HG03342 (cell line): Measurements from ENCODE around the gene DRGX.

Experiments used
- ATAC-seq: cut with Tn5 transposase; IDR thresholded peaks from one replicate; pipeline ENCODE4 v1.9.1; 2021; ENCODE audit warnings: mild to moderate bottlenecking, moderate library complexity; ENCODE audit not compliant: unreplicated experiment

The DRGX gene

DNA sequence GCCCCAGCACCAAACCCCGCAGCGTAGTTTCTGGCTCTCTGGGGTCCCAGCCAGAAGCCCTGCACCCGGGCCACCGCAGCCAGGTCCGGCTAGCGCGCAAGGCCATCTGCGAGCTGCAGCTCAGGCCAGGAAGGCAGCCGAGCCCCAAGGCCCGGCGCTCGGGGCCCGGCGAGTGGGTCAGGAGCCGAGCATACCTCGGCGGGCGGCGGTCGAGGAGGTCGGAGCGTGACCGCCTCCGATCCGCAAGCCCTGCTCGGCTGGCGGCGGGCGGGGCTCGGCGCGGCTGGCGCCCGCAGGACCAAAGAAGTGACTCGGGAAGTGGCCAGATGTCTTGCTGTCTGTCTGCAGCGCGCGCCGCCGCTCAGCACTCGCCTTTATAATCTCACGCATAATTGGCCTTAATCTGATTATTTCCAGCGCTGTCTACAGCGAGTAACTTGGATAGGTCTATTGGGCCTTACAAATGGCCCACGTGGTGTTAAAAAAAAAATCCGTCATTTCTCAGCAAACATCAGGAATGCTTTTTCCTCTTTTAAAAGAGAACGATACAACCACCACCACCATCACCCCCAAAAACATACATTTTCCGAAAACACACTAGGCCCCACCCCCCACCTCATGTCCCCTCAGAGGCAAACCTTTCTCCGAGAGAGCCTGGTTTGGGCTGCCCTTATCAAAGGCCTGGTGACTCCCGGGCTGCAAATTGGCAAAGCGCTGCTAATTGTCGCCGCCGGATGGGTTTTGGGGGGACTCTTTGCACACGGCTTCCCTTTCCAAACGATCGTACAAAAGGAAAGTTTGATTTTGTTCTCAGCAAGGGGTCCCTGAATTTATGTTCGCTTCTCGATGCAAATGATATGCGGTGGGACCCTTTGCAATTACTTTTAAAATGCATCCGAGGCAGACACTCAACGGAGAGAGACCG, at the start of gene DRGX:
TSS of gene DRGX (minus strand) at position 349 of the 925 bp plus-strand sequence. CDS start 649 bp downstream, outside the sequence.
- no peak for ATAC-seq

DNA sequence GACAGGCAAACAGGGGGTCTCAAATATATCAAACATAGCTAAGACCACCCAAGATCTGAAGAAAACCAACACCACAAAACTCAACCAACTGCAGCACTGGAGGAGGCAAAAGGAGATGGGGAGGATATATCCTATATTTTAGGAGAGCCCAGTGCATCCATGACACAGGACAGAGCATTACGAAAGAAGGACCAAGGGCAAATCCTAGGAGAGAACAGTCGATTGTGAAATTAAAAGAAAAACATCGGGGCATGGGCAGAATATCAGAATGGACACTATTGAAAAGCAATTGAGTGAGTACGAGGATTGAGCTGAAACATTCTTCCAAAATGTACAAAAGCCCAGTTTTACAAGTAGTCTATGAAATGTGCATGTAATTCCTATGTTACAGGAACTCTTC, 48.5 kb upstream of the DRGX start:
- no peak for ATAC-seq

DNA sequence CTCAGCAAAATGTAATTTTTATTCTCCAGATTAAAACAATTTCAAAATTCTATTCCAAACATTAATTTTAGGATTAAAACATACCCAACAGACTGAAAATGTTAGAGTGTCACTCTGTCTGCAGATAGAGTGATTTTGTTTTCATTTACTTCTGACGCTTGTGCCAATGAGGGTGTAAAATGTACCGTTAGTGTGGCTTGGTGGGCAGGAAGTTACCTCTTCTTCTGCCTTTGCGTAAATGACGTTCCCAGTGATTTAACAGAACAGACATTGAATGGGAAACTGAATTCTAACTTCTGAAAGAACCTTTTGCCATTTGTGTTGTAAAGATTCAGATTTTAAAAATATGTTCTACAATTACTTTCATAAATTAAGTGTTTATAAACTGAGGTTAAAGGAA, 47.0 kb upstream of the DRGX start:
- no peak for ATAC-seq

DNA sequence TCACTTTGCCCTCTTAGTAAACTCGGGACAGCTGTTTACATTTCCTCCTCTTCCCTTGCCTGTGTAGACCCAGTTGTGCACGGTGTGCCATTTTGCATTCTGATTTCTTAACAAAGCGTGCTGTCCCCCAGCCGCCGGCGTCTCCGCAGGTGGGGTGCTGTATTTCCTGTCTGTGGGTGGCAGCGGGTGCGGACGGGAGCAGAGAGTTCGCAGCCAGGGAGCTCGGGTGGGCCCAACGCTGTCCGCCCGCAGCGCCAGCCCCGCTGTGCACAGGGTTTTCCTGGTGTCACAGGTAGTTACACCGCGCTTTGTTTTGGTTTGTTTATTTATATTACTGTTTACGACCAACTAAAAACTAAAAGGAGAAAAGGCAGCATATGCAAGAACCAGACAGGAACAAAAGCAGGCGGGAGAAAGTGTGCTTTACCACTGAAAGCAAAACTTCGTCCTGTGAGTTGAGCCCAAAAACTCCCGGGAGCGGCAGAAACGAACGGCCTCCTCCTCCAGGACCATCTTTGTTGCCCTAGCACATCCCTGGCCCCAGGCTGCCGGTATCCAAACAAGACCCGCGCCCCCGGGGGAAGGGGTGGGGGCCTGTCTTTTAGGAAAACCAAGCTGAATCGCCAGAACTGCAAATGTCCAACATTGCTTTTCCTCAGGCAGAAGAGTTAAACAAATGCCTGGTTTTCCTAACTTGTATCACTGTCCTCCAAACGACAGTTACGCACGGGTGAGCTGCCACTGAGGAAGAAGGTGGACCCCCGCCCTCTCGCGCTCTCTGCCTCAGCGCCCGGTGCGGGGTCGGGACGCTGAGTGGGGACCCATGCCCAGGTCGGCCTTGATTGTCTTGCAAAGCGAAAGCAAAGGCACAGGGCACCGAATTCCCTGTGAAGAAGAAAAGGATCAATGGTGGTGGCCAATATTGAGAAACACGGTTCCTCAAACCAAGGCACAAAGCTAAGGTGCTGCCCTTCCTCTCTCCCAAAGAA, 45.9 kb upstream of the DRGX start:
- ATAC-seq, result no peak

DNA sequence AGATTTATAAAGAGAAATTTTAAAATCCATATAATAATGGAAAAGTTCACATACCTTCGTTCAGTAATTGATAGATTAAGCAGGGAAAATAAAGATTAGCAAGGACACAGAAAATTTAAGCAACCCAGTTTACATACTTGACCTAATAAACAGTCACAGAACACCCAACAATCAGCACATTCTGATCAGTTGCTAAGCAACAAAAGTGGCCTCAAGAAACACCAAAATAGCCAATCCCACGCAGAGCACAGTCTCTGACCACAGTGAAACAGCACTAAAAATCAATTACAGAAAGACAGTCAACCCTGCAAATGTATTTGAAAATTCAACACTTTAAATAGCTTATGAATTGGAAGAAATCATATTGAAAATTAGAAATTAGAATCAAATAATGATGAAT, 39.3 kb upstream of the DRGX start:
- no peak for ATAC-seq

DNA sequence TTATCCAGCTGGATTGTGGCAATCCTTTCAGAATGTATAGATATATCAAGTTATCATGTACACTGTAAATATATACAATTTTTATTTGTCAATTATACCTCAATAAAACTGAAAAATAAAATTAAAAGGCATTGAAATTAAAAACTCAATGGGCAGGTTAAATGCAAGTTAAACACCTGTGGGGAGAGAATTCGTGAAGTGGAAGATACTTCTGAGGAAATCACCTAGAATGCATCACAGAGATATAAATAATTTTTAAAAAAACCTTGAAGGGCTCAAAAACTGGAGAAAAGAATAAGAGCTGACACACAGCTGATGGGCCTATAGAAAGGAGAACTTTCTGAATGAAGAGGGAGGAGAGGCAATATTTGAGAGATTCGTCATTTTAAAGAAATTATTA, 37.2 kb upstream of the DRGX start:
- ATAC-seq, result no peak

DNA sequence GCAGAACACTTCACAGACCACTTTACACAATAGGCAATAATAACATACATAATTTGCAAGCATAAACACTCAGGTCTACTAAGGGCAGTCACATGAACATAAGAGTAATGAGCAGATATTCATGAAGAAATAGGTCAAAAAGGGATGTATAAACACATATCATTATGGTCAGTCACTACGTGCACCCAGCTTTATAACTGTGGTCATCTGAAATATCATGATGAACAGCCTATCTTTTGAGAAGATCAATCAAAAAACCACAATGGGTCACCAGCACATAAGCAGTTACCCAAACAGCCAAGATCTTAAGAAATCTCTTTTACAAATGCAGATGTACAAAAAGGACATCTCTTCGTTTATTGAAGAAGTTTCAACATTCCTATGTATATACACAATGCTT, 35.5 kb upstream of the DRGX start:
- no peak for ATAC-seq

DNA sequence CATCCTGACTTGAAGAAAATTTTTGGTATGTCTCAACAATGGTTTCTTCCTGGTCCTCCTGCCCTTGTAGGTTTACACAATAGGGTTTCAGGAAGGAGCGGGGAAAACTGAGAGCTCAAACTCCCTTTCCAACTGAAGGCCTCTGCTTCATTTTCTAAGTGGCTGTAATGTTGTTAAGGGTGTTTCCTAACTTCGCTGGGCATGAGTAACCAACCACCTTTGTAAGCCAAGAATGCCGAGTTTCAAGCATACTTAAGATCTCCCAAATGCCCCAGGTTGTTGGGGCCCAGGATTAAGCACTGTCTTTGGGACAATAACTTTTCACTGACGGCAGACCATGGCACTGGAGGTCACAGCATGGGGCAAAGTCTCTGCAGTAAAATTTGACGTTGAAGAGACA, 33.6 kb upstream of the DRGX start:
- no peak for ATAC-seq

DNA sequence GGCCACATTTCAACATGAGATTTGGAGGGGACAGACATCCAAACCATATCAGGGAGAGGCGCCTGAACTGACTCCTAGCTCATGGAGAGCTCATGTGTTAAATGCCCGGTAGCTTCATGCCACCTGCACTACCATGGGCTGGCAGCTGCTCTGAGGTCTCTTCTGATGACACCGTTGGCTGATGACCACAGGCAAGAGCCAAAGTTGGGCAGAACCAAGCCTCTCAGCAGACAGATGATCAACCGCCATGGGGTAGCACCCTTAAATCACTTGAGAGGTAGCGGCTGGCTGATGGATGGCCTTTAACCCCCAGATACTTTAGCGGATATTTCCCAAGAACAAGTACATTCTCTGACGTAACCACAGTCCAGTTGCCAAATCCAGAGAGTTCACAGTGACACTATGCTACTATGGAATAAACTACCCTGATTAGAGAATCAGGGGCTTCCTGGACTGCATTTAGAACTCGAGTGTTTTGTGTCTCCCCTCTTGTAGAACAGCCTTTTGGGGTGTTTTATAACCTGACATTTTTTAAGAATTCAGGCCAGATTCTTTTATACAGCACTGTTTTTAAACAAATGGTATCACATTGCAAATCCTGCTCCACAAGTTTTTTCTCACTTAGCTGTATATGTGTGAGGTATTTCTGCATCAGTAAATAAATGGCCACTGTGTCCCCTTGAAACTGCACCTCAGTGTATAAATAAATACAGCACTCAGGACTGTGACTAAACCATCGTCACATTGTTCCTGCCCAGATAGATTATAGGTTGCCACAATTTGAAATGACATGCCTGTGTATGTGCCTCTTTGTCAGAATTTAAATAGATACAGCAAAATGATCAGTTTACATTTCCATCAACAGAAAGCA, 30.8 kb upstream of the DRGX start:
- no peak for ATAC-seq

DNA sequence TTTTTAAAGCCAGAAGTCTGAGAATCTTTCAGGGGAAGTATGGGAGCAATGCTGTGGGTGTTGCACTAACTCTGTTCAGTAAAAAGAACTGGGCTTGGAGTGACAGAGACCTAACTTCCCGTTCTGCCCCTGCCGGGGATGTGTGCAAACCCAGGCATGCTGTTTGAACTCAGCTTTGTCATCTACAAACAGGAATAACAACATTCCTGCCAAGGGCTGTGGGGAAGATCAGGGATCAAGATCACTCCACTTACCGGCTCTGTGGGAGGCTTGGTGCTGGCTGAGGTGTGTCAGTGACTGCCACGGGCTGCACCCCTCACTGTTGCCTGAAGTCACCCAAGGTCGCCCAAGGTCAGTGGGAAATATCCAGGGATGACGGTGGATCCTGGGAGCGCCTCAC, 23.1 kb upstream of the DRGX start:
- no peak for ATAC-seq

DNA sequence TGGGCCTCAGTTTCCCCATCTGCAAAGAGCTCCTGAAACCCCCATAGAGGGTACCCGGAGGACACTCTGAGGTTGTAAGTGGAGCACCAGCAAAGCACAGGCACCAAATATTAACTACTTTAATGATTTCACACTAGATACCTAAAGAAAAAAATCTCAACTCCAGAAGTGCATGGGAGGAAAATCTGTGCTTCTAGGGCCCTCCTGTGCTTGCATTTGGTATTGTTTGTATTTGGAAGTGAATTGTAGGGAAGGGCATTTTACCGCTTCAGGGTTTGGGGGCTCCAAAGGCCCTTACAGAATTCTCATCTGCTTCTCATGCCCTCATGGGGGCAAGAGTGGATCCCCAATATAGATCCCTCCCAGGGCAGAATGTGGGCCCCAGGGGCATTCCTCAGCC, 22.4 kb upstream of the DRGX start:
- no peak for ATAC-seq

DNA sequence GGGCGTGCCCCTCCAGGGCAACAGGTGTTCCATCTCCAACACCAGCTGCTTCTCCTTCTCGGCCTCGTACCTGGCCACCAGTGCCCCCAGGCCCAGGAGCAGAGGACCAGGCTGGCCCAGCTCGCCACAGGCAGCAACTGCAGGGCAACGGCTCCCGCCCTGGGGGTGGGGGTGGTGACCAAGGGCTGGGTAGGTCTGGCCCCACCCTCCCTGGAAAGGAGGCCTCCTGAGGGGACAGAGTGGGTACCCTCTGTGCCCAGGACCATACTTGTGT, 22.1 kb upstream of the DRGX start:
- ATAC-seq, result no peak

DNA sequence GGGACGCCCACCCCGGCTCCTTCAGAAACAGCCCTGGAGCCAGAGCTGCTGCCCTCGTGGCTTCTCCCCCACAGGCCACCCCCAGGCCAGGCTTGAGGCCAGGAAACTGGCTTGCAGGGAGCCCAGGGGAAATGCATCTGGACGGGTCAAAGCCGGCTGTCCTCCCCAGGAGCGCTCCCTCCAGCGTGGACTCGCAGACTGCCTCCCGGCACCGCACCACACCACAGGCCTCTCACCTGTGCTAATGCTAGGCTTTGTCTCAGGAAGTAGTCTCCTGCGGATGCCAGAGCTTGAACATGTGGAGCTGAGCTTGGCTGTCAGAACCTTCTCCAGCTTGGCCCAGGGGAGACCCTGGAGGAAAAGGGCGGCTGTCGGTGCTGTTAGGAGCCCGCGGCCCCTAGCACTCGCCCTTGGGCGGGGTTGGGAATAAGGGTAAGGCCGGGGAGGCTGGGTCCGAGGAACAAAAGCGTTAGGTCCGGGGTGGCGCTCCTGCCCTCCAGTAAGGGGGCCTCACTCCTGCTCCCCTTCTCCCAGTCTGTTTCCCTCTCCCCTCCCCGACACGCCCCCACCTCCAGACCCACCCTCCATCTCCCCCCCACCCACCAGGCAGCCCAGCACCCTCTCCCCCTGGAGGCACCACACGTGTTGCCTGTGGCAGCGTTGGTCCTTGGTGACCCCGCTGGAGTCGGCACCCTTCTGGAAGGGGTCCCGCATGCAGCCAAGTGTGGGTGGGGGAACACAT, 21.6 kb upstream of the DRGX start:
- no peak for ATAC-seq

DNA sequence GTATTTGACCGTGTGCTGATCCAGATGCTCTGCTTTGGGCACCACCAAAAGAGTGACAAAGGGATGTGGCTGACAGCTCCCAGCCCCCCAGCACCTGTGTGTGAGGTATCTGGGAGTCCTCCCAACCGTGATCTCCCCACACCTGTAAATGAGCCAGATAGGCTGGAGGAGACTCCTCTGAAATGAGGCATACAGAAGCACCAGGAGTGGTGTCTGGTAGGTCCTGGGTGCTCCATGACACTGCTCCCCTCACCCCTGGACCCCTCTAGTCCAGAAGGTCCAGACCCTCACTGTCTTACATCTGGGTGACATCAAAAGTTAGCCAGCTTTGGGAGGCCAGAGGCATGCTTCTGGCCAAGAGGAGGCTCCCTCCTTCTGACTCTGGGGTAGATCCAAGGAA, 20.0 kb upstream of the DRGX start:
- ATAC-seq, result no peak

DNA sequence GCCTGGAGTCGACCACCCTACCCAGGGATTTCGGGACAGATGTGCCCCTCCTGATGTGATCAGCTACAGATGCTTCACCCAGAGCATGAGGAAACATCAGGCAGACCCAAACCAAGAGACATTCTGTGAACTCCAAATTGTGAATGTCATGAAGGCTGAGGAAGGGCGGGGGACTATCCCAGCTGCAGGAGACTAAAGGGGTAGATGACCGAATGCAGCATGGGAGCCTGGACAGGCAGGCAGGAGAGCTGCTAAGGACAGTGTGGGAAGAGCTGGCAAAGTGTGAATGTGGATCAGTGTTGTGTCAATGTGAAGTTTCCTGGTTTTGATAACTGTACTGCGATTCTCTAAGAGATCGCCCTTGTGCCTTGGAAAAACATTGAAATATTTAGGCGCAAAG, 19.2 kb upstream of the DRGX start:
- ATAC-seq, result no peak

DNA sequence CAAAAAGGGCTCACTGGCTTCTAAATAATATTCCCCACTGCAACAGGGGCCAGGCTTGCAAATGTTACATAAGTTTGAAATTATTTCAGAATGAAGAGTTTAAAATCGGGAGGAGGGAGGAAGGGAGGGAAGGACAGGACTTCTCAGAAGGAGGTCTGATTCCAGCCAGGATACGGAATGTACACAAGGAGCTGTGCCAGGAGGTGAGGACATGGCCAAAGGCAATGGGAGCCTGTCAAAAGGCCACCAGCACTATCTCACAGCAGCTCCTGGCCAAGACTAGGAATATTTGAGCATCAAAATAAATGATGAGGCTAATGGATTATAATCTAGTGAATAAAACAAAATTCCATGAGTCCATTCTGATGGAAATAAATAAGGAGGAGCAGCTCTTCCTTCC, 18.6 kb upstream of the DRGX start:
- no peak for ATAC-seq

DNA sequence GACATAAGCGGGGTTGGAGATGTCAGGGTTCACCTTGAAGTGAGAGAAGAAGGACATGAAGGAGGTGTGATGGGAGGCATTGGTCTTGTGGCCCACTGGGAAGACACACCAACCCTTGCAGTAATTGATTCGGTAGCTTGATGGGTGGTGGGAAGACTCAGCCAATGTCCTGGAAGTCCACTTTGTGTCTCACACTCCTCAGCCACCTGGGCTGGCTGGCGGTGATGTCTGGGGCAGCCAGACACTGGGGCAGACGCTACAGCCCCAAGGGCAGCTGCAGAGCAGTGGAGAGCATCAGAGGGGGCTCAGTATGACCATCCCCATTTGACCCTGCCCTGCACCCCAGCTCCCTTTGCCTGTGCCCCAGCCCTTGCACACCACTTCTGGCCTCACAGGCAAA, 16.7 kb upstream of the DRGX start:
- ATAC-seq, result no peak

DNA sequence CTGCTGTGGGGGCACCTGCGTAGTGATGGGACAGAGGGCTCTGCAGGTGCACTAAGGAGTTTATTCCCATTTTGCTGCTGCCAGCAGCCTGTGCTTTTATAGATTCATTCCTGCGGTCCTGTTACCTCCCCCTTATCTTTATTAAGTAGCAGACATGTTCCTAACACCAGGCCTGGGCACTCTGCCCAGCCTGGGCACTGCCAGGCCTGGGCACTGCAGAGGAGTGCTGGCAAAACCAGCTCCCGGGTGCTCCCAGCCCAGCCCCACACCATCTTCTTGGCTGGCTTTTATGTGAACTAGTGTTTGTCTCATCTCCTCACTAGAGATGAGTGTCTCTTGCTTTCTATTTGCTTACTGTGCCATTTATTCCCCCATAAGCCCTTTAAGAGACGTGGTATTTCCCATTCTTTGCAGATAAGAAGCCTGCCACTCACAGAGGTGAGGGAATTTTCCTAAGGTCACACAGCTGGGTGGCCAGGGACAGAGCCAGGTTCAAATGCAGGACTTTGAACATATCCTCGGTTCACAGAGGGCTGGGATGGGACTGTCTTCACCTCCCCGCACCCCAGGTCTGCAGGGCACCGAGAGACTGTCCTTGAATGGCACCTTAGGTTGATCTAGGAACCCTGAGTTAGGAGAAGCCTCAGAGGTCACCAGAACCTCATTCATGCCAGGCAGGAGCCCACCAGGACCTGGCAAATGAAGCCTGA, 14.6 kb upstream of the DRGX start:
- ATAC-seq, result no peak

DNA sequence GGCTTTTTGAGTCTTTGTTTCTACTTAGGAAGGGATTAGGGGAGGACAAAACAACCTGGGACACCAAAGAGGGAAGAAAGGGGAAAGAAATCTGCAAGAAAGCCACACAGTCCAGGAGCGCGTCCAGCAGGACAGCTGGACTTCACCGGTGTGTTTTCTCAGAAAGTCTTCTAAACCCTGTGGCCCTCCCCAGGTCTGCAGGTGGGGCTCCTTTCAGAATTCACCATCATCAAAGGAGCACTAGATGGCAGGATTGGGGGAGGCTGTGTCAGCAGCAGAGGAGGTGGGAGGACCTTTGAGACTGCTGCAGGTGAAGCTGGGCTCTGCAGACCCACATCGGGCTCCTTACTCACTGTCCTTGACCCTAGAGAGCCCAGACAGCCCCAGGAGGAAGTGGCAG, 13.9 kb upstream of the DRGX start:
- no peak for ATAC-seq
